GM19455 (cell line): ENCODE data around the gene CNPY2.

Source experiments
- ATAC-seq: cut with Tn5 transposase; IDR thresholded peaks from one replicate; pipeline ENCODE4 v1.9.1; 2021; ENCODE audit not compliant: unreplicated experiment

CNPY2 gene

GRCh38 chr12:56260380-56260779 is 55.4 kb downstream of the CNPY2 start:
- ATAC-seq: no peak
